ENCODE data around the gene GRHL3.
A peak's percentile ranks its signal among the peaks of the same experiment; 100 is the strongest.

GRHL3 gene

DNA sequence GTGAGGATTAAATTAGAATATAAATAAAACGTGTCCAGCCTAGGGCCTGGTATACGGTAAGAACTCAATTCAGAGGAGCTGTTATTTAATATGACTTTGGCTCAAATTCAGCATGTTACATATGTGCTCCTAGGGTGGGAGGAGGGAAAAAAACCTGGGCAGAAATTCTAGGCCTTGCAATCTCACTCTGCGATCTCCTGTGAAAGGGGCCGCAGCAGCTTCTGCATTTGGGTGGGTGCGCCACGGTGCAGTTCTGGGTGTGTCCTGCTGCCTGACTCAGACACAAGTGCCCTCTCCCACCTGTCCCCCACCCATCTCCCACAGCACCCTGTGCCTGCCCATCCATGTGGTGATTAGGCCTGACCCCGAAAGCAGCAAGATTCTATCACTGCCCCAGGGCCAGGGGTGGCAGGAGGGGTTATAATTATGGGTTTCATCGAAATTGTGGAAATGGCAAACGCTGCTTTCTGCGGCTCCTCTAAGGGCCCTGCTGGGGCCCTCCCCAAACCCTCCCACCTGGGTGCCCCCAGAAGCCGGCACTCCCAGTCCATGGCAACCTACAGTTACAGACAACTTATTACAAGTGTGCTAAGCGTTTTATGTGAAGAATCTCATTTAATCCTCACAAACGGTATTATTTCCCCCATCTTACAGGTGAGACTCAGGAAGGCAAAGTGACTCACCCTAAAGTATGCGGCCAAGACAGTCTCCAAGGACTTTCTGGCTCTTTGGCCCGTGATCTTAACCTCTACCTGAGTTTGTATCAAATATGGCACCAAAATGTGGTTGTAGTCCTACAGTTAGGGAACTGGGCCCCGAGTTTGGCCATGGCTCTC lies 25.5 kb upstream of the GRHL3 start:
- peak; percentile 72 for DNase-seq

DNA sequence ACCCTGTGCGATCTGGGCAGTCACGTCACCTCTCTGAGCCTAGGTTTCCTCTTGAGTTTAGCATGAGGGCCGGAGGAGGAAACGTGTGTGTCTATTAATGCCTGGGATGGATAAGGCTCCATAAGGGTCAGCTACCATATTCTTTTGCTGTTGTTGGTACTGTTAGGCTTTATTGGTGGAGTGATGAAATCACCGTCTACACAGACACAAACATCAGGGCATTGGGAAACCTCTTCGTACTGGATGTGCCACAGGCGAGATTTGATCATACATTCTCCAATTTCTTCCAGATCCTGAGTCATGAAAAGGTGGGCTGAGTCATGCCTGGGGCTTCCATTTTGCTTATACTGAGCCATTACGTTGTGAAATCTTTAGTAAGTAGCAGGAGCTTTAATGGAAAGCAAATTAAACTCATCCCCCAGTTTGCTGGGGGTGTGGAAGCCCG lies 24.9 kb upstream of the GRHL3 start:
- DNase-seq: no peak

DNA sequence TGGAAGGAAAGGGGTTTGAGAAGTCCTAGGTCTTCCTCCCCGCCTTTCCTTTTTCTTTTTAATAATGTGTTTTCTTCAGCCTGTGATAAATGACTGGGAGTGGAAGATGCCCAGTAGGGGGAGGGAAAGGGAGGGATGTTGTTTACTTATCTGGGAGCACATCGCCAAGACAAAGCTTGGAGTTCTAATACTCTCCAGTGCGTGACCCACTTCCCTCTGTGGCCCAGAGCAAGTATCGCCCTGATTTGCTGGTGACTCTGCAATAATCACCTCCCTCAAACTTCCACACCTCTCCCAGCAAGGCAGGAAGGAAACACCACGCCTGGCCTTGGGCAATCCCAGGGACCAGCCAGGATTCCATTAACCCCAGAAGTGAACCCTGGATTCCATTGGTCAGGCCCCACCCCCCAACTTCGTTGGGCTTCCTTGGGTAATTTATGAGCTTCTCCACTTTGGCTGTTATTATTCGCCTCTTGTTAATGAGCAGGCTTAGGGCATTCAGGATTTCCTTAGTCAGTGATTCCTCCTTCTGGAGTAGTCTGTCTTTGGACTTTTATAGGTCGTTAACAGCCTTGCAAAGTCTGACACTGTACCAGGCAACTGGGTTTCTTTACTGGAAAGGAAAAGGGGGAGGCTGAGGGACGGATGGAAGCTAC lies 24.3 kb upstream of the GRHL3 start:
- no peak for DNase-seq

DNA sequence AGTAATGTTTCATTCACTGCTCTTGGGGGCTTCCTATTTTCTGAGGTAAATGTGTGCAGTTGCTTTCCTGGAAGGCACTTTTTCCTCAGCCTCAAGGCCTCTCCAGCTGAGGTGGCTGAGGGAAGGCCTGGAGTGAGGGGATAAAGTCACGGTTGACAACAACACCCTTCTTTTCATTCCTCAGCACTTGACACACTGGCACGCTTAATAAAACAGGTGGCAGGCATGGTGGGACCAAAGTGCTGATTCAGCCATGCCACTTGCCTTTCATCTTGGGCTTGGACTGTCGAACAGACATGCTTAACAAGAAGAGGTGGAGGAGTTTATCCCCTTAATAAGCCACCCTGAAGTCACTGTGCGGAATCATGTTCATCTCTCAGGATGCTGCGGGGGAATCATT lies 23.6 kb upstream of the GRHL3 start:
- DNase-seq: no peak

DNA sequence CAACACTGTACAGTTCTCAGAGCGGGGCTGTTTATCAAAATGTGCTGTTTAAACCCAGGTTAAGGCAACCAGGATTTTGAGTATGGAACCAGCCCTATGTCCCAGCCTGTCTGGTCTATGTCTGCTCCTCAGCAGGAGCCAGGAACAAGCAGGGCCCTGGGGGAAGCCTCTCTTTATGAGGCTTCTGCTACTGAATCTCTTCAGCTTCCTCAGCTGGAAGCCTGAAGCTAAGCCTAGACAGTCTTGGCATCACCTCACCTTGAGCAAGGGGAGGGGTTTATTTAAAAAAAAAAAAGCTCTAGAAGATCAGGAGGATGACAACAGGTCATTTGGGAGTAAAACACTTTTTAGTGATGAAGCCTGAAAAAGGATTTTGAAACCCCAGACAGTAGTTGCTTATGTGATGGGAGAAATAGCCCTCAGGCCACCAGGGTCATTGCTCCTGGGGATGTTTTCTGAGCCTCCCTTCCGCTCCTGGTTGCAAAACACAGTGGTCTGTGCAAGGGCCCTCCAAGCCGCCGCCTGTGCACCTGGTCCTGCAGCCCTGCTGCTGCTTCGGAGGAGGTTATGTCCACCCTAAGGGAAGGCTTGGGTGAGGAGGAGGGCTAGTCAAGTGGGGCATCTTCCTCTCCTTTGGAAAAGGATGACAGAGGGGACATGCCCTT lies 21.8 kb upstream of the GRHL3 start:
- DNase-seq: no peak

DNA sequence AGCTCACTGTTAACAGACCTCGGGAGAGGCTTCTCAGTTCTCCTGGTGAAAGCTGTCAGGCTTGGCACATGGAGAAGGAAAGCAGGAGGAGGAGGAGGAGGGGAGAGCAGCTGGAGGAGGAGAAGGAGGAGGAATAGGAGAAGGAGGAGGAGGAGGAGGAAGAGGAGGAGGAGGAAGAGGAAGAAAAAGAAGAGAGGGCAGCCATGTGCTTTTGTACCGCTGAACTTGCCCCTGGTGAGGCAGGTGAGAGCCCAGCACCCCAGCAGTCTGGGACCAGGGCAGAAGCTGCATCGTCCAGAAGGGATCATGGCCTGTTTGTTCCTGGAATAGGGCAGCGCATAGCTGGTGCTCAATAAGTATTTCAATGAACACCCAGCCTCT lies 21.3 kb upstream of the GRHL3 start:
- DNase-seq: no peak

DNA sequence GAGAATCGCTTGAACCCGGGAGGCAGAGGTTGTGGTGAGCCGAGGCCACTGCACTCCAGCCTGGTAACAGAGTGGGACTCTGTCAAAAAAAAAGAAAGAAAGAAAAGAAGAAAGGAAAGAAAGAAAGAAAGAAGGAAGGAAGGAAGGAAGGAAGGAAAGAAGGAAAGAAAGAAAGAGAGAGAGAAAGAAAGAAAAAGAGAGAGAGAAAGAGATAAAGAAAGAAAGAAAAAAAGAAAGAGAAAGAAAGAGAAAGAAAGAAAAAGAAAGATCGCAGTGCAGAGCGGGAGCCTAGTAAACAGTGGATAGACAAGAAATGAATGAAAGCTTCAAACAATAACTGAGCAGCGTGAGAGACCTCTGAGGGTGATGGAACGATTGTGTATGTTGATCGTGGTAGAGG lies 20.6 kb upstream of the GRHL3 start:
- no peak for DNase-seq

DNA sequence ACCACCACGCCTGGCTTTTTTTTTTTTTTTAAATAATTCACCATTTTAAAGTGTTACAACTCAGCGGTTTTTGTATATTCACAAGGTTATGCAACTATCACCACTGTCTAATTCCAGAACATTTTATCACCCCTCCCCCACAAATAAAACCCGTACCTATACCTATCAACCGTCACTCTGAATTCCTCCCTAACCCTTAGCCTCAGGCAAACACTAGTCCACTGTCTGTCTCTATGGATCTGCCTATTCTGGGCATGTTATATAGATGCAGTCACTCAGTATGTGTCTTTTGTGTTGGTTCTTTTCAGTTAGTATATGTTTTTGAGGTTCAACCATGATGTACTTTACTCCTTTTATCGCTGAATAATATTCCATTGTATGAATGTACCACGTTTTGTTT lies 19.3 kb upstream of the GRHL3 start:
- no peak for DNase-seq

DNA sequence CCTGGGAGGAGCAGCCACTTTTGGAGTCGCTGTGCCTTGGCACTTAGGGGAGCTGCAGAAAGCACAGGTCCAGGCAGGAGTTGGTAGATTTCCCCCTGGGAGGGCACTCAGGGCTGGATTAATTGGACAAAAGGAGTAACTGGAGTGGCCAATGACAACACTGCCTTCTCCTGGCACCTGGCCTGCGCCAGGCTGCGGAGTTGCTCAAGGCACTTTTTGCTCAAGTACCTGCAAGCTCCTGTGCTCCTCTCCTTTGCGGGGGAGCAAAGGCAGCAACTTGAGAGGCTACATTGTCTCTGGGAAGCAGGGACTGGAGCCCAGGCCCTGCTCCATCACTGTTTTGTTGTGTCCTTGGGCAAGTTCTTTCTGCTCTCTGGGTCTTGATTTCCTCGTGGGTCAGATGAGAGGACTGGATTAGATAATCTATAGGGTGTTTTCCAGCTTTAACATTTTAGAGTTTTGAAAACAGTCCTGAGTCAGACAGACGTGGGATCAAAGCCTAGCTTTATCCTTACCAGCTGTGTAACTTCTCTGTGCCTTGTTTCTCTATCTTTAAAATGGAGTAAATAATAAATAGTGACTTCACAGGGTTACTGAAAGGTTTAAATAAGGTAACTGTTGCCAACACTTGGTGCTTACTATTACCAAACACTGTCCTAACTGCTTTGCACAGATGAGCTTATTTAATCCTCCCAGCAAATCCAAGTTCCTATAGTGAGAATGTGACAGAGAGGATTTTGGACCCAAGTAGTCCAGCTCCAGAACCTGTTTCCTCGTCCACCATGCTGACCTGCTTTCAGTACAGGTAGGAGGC lies 18.0 kb upstream of the GRHL3 start:
- no peak for DNase-seq

DNA sequence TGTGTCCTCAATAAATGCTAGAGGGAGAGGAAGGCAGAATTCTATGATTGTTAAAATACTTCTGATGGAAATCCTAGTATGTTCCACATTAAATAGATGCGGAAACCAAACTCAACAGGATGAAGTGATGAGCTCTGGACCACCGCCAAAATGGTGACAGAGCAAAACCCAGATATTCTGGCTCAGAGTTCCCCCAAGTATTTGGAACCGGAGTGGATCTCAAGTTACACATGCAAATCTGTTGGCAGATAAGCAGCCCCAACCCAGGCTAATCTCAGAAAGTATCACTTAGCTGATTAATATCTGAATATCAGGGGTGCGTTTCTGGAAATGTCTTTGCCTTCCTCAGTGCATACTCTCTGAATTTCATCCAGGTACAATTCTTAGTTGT lies 17.4 kb upstream of the GRHL3 start:
- peak; percentile 71 for DNase-seq

DNA sequence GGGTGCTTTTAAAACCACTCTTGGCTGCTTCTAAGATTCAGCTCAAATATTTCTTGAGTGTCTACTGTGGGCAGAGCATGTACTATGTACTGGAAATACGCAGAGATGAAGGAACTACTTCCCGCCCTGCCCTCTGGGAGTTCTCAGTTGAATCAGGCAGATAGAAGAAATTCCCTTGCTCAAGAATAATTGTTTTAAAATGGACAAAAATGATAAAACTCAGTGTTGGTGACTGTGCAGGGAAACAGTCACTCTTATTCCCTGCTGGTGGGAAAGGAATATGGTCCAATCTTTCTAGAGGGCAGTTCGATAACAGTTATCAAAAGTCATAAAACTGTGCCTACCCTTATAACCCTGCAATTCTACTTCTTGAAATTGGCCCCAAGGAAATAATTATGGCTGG lies 16.9 kb upstream of the GRHL3 start:
- no peak for DNase-seq

DNA sequence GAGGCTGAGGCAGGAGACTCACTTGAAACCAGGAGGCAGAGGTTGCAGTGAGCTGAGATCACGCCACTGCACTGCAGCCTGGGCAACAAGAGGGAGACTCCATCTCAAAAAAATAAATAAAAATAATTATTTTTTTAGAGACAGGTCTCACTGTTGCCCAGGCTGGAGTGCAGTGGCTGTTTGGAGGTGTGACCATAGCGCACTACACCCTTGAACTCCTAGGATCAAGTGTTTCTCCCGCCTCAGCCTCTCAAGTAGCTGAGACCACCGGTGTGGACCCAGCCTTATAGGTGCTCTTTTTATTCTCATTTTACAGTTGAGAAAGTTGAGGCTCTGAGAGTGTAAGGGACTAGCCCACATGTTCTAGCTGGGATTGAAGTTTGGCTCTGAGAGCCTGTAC lies 15.6 kb upstream of the GRHL3 start:
- DNase-seq: no peak

DNA sequence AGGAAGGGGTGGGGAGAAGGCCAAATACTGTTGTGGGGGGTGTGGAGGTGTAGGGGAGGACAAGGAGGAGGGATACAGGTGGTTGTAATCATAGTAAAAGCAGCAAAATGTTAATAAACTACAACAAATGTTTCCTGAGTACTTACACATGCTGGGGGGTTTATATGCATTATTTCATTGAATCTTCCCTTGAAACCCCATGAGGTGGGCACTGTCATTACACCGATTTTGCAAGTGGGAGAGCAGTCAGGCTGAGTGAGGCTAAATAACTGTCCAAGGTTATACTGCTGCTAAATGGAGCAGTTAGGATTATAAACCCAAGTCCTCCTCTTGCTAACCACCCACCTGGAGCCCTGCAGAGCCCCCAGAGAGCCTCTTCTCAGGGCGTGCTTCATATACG lies 14.4 kb upstream of the GRHL3 start:
- DNase-seq: no peak

DNA sequence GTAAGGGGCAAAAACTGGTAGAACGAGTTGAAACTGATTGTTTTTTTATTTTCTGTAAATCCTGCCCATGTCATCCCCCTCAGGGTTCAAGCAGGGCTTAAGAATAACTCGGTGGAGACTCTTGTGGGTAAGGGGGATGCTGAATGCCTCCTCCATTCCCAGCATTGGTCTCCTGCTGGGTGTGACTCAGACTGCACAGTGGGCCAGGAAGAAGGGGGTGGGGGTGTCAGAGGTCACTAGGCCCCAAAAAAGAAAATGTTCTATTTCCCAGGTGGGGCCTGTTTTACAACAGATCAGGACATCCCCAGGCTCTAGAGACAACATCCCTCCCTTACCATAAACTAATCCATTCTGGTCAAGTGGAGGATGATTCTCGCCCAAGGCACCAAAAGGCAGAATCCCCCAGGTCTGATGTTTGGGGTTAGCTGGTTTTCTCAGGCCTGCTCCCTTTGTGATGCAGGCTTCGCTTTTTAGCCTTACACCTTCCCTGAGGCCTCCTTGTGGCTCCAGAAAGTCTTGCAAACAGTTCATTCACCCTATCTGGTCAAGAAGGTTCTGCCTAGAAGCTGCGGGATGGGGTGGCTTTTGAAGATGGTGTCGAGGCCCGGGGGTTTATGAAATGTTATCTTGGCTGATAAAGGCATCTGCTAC lies 10.7 kb upstream of the GRHL3 start:
- DNase-seq: no peak

DNA sequence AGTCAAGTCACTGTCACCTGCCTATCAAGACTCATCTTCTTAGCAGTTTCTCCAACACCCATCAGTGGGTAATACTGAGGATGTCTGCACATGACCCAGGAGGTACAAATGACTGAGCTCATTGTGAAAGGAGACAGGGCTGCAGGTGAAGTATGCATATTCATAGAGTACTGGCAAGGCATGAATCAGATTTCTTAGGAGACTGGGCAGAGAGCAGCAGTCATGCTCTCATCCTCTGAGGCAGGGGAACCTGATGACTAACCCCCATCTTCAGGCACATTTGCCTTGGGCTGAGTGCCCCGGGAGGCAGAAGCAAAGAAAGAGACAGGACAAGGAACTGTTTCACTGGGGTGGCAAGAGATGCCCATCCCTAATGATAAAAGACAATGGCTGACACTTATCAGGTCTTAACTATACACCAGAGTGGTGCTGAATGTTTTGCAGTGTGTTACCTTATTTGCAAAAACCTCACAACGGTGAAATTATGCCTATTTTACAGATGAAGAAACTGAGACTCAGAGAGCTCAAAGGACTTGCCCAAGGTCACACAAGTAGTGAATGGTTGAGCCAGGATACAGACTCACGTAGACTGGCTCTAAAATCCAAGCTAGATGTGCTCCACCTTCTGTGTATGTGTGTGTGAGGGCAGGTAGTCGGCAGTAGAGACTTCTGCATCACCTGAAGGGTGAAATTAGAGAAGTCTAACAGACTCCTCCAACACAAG lies 9.2 kb upstream of the GRHL3 start:
- no peak for DNase-seq

DNA sequence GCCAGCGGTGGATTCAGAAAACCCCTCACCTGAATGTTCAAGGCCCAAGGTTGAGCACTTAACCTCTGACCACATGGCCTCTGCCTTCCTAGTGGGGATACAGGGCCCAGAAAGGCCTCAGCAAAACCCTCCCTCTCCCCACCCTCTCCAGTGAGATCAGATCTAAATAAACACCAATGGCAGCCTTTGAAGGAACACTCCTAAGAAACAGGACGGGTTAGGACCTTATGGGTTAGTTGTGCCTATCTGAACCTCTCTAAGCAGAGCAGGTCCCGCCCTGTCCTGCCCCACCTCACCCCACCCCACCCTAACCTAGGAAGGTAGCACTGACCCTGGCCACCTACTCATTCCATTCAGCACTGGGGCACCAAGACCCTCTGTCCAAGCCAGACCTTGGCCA lies 7.9 kb upstream of the GRHL3 start:
- no peak for DNase-seq

DNA sequence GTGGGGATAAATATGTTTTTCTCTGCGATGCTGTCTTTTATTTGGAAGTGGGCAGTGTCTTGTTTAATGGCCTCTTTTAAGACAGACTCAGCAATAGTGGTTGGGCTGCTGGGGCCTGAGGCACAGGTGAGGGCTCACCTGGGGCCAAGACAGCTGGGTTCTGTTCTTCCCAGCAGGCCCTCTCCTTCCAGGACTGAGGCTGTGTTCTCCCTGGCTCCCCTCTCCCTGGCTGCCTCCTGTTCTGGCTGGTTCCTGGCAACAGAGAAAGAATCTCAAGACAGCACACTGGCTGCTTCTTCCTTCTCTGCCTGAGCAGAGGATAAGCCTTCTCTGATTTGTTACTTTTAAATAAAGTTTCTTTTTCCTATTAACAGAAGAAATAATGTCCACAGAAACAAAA lies 7.4 kb upstream of the GRHL3 start:
- DNase-seq: no peak

DNA sequence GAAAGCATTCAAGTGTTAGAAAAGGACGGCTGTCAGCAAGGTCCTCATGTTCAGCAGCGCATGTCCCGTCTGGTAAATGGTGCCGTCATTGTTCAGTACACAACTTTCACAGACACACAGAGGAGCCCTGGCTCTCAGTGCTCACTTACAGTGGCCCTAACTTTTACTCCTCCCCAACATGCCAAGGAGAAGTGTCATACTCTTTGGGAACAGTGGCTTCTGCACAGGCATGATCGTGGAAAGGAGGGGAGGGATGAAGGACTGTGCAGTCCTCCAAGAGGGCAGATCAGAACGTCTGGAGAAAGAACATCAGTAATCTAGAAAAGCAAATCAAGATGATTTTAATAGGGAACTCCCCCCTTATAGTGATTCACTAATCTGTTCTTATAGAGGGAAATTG lies 3.8 kb upstream of the GRHL3 start:
- no peak for DNase-seq

DNA sequence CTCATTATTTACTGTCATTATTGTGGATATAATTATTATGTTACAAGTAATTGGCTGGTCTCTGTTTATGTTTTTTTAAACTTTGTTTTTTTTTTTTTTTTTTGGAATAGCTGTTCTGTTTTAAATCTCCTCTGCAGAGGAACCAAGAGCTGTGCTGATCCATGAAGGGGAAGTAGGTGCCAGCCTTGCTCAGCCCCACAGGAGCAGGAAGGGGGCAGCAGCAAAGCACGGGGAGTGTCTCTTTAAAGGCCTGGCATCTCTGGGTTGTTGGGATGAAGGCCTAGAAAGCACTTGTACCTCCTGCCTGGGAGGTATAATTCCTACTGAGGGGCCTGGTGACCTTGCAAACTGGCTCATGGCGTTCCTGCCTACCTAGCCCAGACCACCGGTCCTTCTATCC lies 2.5 kb upstream of the GRHL3 start:
- DNase-seq: no peak

DNA sequence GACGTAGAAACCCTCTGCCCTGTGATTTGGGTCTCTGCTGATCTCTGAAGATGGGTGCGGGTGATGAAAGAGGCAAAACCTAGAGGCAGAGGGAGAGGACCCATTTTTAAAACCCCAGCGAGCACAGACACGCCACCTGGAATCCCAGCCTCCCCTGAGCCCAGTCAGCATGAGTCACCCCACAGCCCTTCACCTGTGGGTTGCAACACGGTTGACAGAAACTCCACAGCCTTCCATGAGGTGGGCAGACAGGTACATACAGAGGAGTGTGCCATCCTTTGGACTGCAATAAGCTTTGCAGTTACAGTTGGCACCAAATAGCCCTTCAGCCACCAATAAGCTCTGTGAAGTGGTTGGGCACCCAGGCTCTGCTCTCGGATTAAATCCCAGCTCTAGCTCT lies 2.1 kb upstream of the GRHL3 start:
- no peak for DNase-seq

DNA sequence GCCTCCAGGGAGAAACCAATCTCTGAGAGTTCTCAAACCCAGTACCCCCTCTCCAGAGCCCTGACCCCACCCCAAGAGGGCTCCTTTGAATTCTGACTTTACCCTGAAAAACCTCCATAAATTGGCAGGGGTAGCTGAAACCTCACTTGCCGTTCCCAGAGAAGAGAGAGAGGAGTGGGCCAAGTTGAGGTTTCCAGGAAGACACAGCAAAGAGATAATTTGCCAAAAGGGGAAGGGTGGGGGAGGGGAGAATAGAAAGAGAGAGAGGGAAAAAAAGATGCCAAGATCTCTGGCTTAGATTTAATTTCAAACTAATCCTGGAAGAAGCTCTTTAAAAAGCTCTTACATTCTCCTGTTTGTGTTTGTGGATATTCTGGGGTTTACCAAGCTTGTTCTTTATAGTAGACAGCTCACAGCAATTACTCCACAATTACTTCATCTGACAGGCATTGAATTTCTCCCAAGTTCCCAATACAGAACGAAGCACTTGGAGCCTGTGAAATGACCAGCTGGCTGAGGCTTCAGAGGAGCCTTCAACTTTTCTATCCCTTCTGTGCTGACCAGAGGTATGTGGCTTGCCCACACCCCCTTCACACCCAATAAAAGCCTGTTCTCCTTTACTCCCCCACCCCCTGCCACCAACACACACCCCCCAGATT lies 1.1 kb upstream of the GRHL3 start:
- DNase-seq: no peak

Measured in NCI-H2171 (cell line).